GM19099 (cell line): Measurements from ENCODE around the gene CEP170B.

ENCODE experiments used
- POLR2A ChIP-seq: IDR thresholded peaks from 3 replicates; pipeline ENCODE4 v1.6.1; 2011; ENCODE audit warnings: low read depth; ENCODE audit not compliant: insufficient read length; ENCODE audit errors: extremely low read depth

The CEP170B gene

GRCh38 chr14:104879201-104879982 is 14.3 kb downstream of the CEP170B start:
- TF ChIP-seq POLR2A = no peak

- TF ChIP-seq POLR2A = no peak
Observed at GRCh38 chr14:104879983-104880565, 15.0 kb downstream of the CEP170B start.

DNA sequence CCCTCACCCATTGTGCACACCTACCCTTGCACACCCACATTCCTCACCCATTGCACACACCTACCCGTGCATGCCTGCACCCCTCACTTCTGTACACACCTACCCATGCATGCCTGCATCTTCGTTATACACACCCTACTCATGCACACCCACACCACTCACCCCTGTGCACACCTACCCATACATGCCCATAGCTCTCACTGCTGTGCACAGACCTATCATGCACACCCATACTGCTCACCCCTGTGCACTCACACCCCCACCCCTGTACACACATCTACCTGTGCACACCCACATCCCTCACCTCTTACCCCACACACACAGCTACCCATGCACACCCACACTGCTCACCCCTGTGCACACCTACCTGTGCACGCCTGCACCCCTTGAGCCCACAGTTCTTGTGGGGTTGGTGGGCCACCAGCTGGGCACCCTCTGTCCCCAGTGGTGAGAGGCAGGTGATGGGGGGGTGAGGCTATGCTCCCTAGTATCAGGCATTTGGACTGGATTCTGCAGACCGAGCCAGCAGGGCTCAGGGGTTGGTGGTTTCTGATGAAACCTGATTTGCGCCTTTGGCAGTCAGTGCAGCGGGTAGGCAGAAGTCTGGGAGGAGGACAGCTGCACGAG is 15.6 kb downstream of the CEP170B start:
- TF ChIP-seq POLR2A = no peak

DNA sequence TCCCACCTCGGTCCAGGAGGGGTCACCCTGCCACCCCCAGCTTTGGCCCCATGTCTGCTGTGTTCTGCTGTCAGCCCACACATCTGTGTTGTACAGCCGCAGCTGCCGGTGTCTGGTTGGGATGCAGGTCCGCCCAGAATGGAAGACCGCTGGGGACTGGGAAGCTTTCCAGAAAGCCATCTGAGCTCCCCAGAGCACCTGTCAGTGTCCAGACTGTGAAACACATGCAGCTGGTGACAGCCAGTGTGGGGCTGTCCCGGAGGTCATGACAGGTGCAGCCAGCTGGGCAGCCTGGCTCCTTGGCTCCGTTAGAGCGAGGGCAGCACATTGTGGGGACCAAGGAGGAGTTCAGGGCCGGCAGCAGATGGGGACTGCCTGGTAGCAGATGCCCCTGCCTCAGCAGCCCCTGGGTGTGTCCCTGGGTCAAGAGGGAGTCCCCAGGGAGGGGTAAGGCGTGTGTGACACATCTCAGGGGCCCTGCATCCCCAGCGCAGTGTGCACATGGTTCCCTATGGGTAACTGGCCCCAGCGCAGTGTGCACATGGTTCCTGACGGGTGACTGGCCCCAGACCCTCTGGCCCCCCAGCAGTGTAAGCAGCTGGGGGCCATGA is 16.4 kb downstream of the CEP170B start:
- no peak for TF ChIP-seq POLR2A

GRCh38 chr14:104882325-104882973 is 17.4 kb downstream of the CEP170B start:
- TF ChIP-seq POLR2A = no peak

- no peak for TF ChIP-seq POLR2A
Observed at GRCh38 chr14:104882991-104883660, 18.1 kb downstream of the CEP170B start.

DNA sequence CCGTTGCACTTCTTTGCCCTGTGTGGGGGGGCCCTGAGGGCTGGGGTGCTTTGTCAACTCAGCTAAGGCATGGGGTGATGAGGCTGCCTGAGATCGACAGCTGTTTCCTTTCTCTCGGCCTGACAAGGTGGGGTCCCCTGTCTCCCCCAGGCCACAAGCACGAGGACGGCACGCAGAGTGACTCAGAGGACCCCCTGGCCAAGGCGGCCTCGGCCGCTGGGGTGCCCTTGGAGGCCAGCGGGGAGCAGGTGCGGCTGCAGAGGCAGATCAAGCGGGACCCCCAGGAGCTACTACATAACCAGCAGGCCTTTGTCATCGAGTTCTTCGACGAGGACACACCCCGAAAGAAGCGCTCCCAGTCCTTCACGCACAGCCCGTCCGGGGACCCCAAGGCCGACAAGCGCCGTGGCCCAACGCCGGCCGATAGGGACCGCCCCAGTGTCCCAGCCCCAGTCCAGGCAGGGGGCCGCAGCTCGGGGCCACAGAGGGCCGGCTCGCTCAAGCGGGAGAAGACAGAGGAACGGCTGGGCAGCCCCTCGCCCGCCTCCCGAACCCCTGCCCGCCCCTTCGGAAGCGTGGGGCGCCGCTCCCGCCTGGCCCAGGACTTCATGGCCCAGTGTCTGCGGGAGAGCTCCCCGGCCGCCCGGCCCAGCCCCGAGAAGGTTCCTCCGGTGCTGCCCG is 18.8 kb downstream of the CEP170B start:
- TF ChIP-seq POLR2A = no peak

GRCh38 chr14:104885031-104885972 is 20.2 kb downstream of the CEP170B start:
- no peak for TF ChIP-seq POLR2A

- no peak for TF ChIP-seq POLR2A
Observed at GRCh38 chr14:104885973-104886689, 21.1 kb downstream of the CEP170B start.

DNA sequence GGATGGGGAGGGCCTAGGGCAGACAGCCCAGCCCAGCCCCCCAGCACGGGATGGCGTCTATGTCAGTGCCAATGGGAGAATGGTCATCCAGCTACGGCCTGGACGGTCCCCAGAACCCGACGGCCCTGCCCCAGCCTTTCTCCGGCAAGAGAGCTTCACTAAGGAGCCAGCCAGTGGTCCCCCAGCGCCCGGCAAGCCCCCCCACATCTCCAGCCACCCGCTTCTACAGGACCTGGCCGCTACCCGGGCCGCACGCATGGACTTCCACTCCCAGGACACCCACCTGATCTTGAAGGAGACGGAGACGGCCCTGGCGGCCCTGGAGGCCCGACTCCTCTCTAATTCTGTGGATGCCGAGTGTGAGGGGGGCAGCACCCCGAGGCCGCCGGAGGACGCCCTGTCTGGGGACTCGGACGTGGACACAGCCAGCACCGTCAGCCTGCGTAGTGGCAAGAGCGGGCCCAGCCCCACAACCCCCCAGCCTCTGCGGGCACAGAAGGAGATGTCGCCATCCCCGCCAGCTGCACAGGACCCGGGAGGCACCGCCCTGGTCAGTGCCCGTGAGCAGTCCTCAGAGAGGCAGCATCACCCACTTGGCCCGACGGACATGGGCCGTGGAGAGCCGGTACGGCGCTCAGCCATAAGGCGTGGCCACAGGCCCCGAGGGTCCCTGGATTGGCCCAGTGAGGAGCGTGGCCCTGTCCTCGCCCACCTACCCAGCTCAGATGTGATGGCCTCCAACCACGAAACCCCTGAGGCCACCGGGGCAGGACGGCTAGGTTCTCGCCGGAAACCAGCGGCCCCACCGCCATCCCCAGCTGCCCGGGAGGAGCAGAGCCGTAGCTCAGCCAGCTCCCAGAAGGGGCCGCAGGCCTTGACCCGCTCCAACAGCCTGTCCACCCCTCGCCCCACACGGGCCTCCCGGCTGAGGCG is 21.9 kb downstream of the CEP170B start:
- TF ChIP-seq POLR2A = no peak
